Naive B cell (primary cell): ENCODE measurements around the gene PAX8. TPM values are rescaled to one million over a fixed set of nuclear protein-coding genes. Genes with fewer than 3 reads are reported as not detected.

ENCODE experiments used
- ATAC-seq, 2 donors: fragments of 150-1000 bp; cut with Tn5 transposase; 2 replicates each; pipeline ENCODE4 v1.10.0; 2021; ENCODE audit warnings: low read depth in 2 of 2, mild to moderate bottlenecking in 2 of 2, moderate library complexity in 2 of 2
- DNase-seq: peaks from one replicate; pipeline ENCODE4 v3.0.0; 2022
- H3K27ac Mint-ChIP-seq, 6 donors: one replicate each; pipeline ENCODE4 v1.8.0; 2020 to 2022; ENCODE audit warnings: mild to moderate bottlenecking in 6 of 6, mixed read lengths in 6 of 6, moderate library complexity in 5 of 6, inconsistent platforms in 2 of 6
- H3K27me3 Mint-ChIP-seq, 3 donors: one replicate each; pipeline ENCODE4 v1.8.0; 2021 to 2022; ENCODE audit warnings: mixed read lengths in 3 of 3, mild to moderate bottlenecking in 1 of 3
- H3K36me3 Mint-ChIP-seq, 2 donors: one replicate each; pipeline ENCODE4 v1.8.0; 2020 to 2022; ENCODE audit warnings: mixed read lengths in 2 of 2, inconsistent platforms in 1 of 2, mild to moderate bottlenecking in 1 of 2
- H3K4me1 Mint-ChIP-seq, 3 donors: one replicate each; pipeline ENCODE4 v1.8.0; 2020 to 2022; ENCODE audit warnings: mixed read lengths in 3 of 3, inconsistent platforms in 1 of 3, mild to moderate bottlenecking in 1 of 3, moderate library complexity in 1 of 3
- H3K4me3 Mint-ChIP-seq, 8 donors: one replicate each; pipeline ENCODE4 v1.8.0; 2020 to 2022; ENCODE audit warnings: mild to moderate bottlenecking in 8 of 8, mixed read lengths in 8 of 8, moderate library complexity in 8 of 8, inconsistent platforms in 2 of 8
- H3K9me3 Mint-ChIP-seq, 7 donors: one replicate each; pipeline ENCODE4 v1.8.0; 2020 to 2022; ENCODE audit warnings: mixed read lengths in 7 of 7, mild to moderate bottlenecking in 5 of 7, inconsistent platforms in 2 of 7, moderate library complexity in 1 of 7
- polyA plus RNA-seq, 6 donors: library from polyadenylated mRNA; unstranded; fragments of 300-500 nt; fragmentation: Illumina TruSeq; gene quantifications; one replicate each; pipeline ENCODE4 v1.2.3, GENCODE V29; 2021; ENCODE audit warnings: low read depth in 6 of 6

PAX8 gene
- polyA plus RNA-seq, 6 donors from 2014 or later, result 0.11 to 0.49 (median 0.38) TPM; not detected in 2

GRCh38 chr2:113217455-113218282, 61.1 kb downstream of the PAX8 start:
- no peaks in the 10 kb centered on the region for H3K9me3 Mint-ChIP-seq
- peak overlapping the region in 2 of 6 donors; percentile 79 to 80 for H3K27ac Mint-ChIP-seq
- DNase-seq (no peak), ATAC-seq (peak; percentile 25 to 50)
- H3K27me3 Mint-ChIP-seq, result peaks cover 8 to 24% (median 19%) of the 10 kb centered on the region in 3 donors
- peak overlapping the region in 4 of 8 donors; percentile 7 to 34 (median 30) for H3K4me3 Mint-ChIP-seq
- no peaks in the 10 kb centered on the region for H3K36me3 Mint-ChIP-seq
- peaks cover 19 to 25% (median 21%) of the 10 kb centered on the region in 3 donors for H3K4me1 Mint-ChIP-seq

GRCh38 chr2:113216891-113217454, 61.7 kb downstream of the PAX8 start:
- Mint-ChIP-seq H3K4me3 (peak overlapping the region in 2 of 8 donors; percentile 32 to 34), H3K36me3 (no peaks in the 10 kb centered on the region), H3K27ac (peak overlapping the region in 3 of 6 donors; percentile 32 to 78 (median 34)), H3K27me3 (peaks cover 8 to 30% (median 26%) of the 10 kb centered on the region in 3 donors), H3K9me3 (no peaks in the 10 kb centered on the region), H3K4me1 (peaks cover 19 to 25% (median 24%) of the 10 kb centered on the region in 3 donors)
- no peak for DNase-seq
- ATAC-seq, result no peak

DNA sequence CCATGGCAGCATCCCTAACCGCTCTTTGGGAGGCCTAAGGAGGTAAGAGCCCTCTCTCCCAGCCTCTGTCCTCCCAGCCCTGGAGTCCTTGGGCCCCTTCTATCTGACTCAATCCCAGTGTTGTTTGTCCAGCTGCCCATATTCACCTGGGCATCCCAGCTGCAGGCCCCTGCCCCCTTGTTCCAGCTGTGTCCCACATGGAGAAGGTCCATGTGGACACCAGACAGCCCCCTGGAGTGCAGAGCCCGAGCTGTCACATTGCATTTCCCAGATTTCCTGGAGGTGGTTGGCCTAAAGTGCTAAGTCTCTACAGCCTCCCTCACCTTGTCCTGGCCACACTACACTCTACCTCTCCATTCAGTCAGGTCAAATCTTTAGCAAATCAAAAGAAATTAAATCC, 62.4 kb downstream of the PAX8 start:
- Mint-ChIP-seq H3K27ac (no peak overlapping the region), H3K4me1 (peaks cover 19 to 26% (median 25%) of the 10 kb centered on the region in 3 donors)

GRCh38 chr2:113215056-113215455, 63.7 kb downstream of the PAX8 start:
- Mint-ChIP-seq H3K36me3 (no peaks in the 10 kb centered on the region), H3K4me3 (no peak overlapping the region), H3K4me1 (peaks cover 23 to 26% (median 25%) of the 10 kb centered on the region in 3 donors), H3K27me3 (peaks cover 8 to 32% (median 27%) of the 10 kb centered on the region in 3 donors), H3K27ac (no peak overlapping the region), H3K9me3 (no peaks in the 10 kb centered on the region)
- DNase-seq (no peak), ATAC-seq (no peak)

More for the DNA sequence above, 62.4 kb downstream of the PAX8 start:
- DNase-seq (no peak), ATAC-seq (no peak)
- no peaks in the 10 kb centered on the region for H3K36me3 Mint-ChIP-seq
- no peaks in the 10 kb centered on the region for H3K9me3 Mint-ChIP-seq
- H3K4me3 Mint-ChIP-seq, result no peak overlapping the region
- H3K27me3 Mint-ChIP-seq, result peaks cover 8 to 32% (median 27%) of the 10 kb centered on the region in 3 donors

DNA sequence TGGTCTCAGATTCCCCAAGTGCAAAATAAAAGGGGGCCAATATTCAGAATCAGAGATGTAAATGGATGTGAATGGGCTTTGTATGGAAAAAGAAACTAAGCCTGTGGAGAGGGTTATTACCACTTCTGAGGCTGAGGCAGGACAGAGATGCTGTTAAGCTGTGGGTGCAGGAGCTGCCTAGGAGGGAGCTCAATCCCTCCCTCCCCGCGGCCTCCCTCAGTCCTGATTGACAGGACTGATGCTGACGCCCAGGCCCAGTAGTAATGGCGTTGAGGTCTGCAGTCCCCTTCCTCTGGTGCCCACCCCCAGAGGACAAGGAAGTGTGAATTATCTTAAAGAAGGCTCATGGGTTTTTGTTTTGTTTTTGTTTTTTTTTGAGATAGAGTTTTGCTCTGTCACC, 64.6 kb downstream of the PAX8 start:
- DNase-seq (no peak), ATAC-seq (no peak)
- Mint-ChIP-seq H3K4me1 (peaks cover 25 to 26% (median 25%) of the 10 kb centered on the region in 3 donors), H3K36me3 (no peaks in the 10 kb centered on the region), H3K4me3 (no peak overlapping the region), H3K9me3 (no peaks in the 10 kb centered on the region), H3K27ac (peak overlapping the region in 1 of 6 donors; percentile 54), H3K27me3 (peaks cover 8 to 32% (median 27%) of the 10 kb centered on the region in 3 donors)

GRCh38 chr2:113213061-113213930, 65.4 kb downstream of the PAX8 start:
- DNase-seq, result no peak
- no peaks in the 10 kb centered on the region for H3K9me3 Mint-ChIP-seq
- no peak for ATAC-seq
- H3K4me1 Mint-ChIP-seq, result peaks cover 20 to 23% (median 20%) of the 10 kb centered on the region in 3 donors
- H3K27me3 Mint-ChIP-seq, result peaks cover 4 to 32% (median 27%) of the 10 kb centered on the region in 3 donors
- peak overlapping the region in 1 of 6 donors; percentile 38 for H3K27ac Mint-ChIP-seq
- no peak overlapping the region for H3K4me3 Mint-ChIP-seq
- no peaks in the 10 kb centered on the region for H3K36me3 Mint-ChIP-seq

GRCh38 chr2:113212245-113213060, 66.3 kb downstream of the PAX8 start:
- Mint-ChIP-seq H3K27ac (peak overlapping the region in 1 of 6 donors; percentile 54), H3K4me3 (no peak overlapping the region), H3K4me1 (peaks cover 12 to 21% (median 18%) of the 10 kb centered on the region in 3 donors), H3K36me3 (no peaks in the 10 kb centered on the region), H3K9me3 (no peaks in the 10 kb centered on the region), H3K27me3 (peaks cover 4 to 28% (median 20%) of the 10 kb centered on the region in 3 donors)
- ATAC-seq (no peak), DNase-seq (no peak)

GRCh38 chr2:113211226-113212105, 67.3 kb downstream of the PAX8 start:
- Mint-ChIP-seq H3K9me3 (no peaks in the 10 kb centered on the region), H3K36me3 (no peaks in the 10 kb centered on the region), H3K27me3 (peaks cover 4 to 19% (median 19%) of the 10 kb centered on the region in 3 donors), H3K4me3 (no peak overlapping the region), H3K27ac (peak overlapping the region in 2 of 6 donors; percentile 57 to 82), H3K4me1 (peaks cover 5 to 19% (median 13%) of the 10 kb centered on the region in 3 donors)
- DNase-seq (no peak), ATAC-seq (no peak)

DNA sequence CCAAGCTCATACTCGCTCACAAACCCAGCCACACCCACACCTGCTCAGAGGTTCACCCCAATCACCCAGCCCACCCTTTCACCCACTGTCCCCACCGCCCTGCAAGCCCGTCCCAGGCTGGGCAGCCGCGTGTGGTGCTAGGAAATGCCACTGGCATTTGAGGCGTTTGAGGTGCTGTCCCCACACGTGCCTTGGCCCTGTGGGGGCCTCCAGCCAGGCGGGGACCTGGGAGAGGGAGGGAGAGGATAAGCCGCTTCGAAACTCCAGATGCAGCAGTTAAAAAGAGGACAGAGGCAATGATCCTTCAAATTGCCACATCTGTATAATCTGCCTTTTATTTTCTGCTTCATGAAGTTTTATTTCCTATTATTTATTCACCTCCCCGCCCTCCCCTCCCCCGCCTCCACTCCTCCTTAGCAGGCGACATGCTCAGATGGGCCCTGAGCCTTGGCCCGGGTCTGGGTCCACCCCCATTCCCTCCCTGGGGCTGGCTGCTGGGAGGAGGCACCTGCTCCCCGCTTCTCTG, 69.0 kb downstream of the PAX8 start:
- ATAC-seq, result no peak
- Mint-ChIP-seq H3K4me1 (peaks cover 15 to 31% (median 21%) of the 10 kb centered on the region in 3 donors), H3K36me3 (no peaks in the 10 kb centered on the region), H3K4me3 (no peak overlapping the region), H3K27ac (no peak overlapping the region), H3K9me3 (no peaks in the 10 kb centered on the region), H3K27me3 (peaks cover 4 to 19% (median 19%) of the 10 kb centered on the region in 3 donors)
- DNase-seq, result no peak

DNA sequence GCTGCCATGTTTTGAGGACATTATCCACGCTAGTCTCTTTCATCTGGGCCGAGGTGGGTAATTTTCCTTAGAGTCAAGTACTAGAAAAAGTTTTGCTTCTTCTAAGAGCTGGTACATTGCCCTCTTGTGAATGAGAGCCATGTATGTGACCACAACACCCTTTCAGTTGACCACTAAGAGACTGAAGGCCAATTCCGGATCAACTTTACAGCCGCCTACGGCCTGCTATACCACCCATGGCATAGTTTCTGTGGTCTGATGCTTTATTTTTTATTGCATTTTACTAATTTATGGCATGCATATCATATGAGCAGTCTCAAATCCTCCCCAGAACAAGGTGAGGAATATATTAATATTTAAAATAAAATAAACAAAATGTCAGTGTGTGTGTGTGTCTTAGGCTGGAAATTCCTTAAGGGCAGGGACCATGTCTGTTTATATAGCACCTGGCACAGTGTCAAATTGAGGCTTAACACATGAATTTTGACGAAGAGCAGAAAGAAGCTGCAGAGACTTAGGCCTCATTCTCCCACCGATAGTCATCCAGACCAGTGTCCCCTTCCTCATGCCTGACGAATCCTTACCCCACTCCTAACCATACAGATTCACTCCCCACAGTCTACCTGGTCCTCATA, 69.6 kb downstream of the PAX8 start:
- Mint-ChIP-seq H3K36me3 (no peaks in the 10 kb centered on the region), H3K4me3 (no peak overlapping the region), H3K4me1 (peaks cover 21 to 37% (median 26%) of the 10 kb centered on the region in 3 donors), H3K27me3 (peaks cover 4 to 19% (median 19%) of the 10 kb centered on the region in 3 donors), H3K9me3 (no peaks in the 10 kb centered on the region), H3K27ac (no peak overlapping the region)
- ATAC-seq (no peak), DNase-seq (no peak)

DNA sequence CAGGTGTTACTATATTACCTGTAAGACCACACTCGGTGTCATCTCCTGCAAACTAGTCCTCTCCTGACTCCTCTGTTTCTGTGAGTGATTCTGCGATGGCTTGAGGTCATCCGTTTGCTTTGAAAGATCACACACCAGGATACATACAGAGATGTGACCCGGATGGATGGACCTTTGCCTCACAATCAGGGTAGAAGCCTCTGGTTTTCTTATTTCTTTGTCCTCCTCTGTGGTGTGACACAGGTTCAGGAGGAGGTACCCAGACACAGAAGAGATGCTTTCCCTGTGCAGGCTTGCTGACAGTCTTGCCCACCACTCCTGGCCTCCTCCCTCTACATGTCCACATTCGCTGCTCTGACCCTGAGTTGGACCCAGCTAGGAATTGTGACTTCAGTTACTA, 70.3 kb downstream of the PAX8 start:
- peaks cover 25 to 42% (median 31%) of the 10 kb centered on the region in 3 donors for H3K4me1 Mint-ChIP-seq
- H3K9me3 Mint-ChIP-seq, result no peaks in the 10 kb centered on the region
- peak overlapping the region in 1 of 6 donors; percentile 40 for H3K27ac Mint-ChIP-seq
- H3K36me3 Mint-ChIP-seq, result no peaks in the 10 kb centered on the region
- H3K4me3 Mint-ChIP-seq, result no peak overlapping the region
- no peak for DNase-seq
- no peak for ATAC-seq
- H3K27me3 Mint-ChIP-seq, result peaks cover 3 to 15% (median 15%) of the 10 kb centered on the region in 3 donors
